Measurements from ENCODE around the gene TIAM1.

DNA sequence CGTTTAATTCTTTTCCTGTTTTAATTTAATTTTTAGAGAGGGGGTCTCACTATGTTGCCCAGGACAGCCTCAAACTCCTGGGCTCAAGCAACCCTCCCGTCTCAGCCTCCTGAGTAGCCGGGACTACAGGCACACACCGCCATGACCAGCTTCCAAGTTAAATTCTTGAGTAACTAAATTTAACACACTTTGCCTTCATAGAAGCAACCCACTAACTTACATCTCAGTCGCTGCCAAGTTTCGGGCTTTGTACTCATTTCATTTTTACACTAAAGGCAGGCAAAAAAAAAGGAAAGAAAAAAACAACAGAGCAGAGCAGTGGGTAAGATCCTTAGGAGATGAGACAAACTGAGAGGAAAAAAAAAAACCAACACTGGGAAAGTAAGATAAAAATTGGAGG is 3.5 kb downstream of the TIAM1 start:
- no peak for TF ChIP-seq POLR2A (IDR thresholded peaks at IDR 0.05)
- TF ChIP-seq, protein P1, sequence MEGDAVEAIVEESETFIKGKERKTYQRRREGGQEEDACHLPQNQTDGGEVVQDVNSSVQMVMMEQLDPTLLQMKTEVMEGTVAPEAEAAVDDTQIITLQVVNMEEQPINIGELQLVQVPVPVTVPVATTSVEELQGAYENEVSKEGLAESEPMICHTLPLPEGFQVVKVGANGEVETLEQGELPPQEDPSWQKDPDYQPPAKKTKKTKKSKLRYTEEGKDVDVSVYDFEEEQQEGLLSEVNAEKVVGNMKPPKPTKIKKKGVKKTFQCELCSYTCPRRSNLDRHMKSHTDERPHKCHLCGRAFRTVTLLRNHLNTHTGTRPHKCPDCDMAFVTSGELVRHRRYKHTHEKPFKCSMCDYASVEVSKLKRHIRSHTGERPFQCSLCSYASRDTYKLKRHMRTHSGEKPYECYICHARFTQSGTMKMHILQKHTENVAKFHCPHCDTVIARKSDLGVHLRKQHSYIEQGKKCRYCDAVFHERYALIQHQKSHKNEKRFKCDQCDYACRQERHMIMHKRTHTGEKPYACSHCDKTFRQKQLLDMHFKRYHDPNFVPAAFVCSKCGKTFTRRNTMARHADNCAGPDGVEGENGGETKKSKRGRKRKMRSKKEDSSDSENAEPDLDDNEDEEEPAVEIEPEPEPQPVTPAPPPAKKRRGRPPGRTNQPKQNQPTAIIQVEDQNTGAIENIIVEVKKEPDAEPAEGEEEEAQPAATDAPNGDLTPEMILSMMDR (IDR thresholded peaks at IDR 0.05) = no peak
- TF ChIP-seq POLR2AphosphoS5 (IDR thresholded peaks at IDR 0.05) = no peak

Measured in prostate gland (tissue), 2 donors.